K562 (cell line): ENCODE results near the gene DNAJC13. TPM values are rescaled to one million over a fixed set of nuclear protein-coding genes. Genes with fewer than 3 reads are reported as not detected.

Source experiments
- CBX2 ChIP-seq: fragments of 200-600 bp; sonication (generic); IDR thresholded peaks from one replicate; pipeline ENCODE4 v1.6.1; 2012; ENCODE audit warnings: mild to moderate bottlenecking, low read length, inconsistent platforms; ENCODE audit not compliant: insufficient read depth, poor library complexity, severe bottlenecking
- CHD1 ChIP-seq: fragments of 200-600 bp; sonication (generic); IDR thresholded peaks from one replicate; pipeline ENCODE4 v1.6.1; 2012; ENCODE audit warnings: mild to moderate bottlenecking, moderate library complexity, low read length, inconsistent platforms
- CSDE1 ChIP-seq, 2 experiments: fragments of 450-650 bp; IDR thresholded peaks; 2 replicates each; pipeline ENCODE4 v1.6.1; 2016; ENCODE audit warnings: mild to moderate bottlenecking in 1 of 2
- CUX1 ChIP-seq: fragments of 200-800 bp; sonication (Bioruptor generic); IDR thresholded peaks from 2 replicates; pipeline ENCODE4 v1.6.1; 2016; ENCODE audit warnings: missing genetic modification characterization, missing compliant biosample characterization
- E2F5 ChIP-seq: sonication (generic); formaldehyde crosslinking; IDR thresholded peaks from 2 replicates; pipeline ENCODE4 v1.8.0; 2022; ENCODE audit warnings: mild to moderate bottlenecking, missing genetic modification reagents
- FUS ChIP-seq: fragments of 200-400 bp; formaldehyde crosslinking; optimal IDR thresholded peaks from 2 replicates; pipeline ENCODE3; 2017; ENCODE audit warnings: low read depth, low read length
- MAX ChIP-seq: sonication (generic); formaldehyde crosslinking; IDR thresholded peaks from 2 replicates; pipeline ENCODE4 v1.9.0; 2022; ENCODE audit warnings: mild to moderate bottlenecking, missing genetic modification reagents
- NKRF ChIP-seq: fragments of 450-650 bp; IDR thresholded peaks from 2 replicates; pipeline ENCODE4 v1.6.1; 2016; ENCODE audit warnings: borderline replicate concordance
- PCBP2 ChIP-seq: fragments of 200-400 bp; formaldehyde crosslinking; IDR thresholded peaks from 2 replicates; pipeline ENCODE4 v1.6.1; 2018; ENCODE audit warnings: low read length, low read depth, mild to moderate bottlenecking, moderate library complexity; ENCODE audit not compliant: poor library complexity, severe bottlenecking
- POLR2B ChIP-seq: fragments of 450-650 bp; IDR thresholded peaks from 2 replicates; pipeline ENCODE4 v1.6.1; 2018; ENCODE audit warnings: low read depth; ENCODE audit not compliant: partially characterized antibody
- RBM34 ChIP-seq: fragments of 200-400 bp; formaldehyde crosslinking; IDR thresholded peaks from 2 replicates; pipeline ENCODE4 v1.6.1; 2018; ENCODE audit warnings: low read length, borderline replicate concordance; ENCODE audit not compliant: insufficient read depth
- SAP30 ChIP-seq: fragments of 200-600 bp; sonication (generic); IDR thresholded peaks from 2 replicates; pipeline ENCODE4 v1.6.1; 2012; ENCODE audit warnings: borderline replicate concordance, low read depth, mild to moderate bottlenecking, moderate library complexity, low read length, control low read depth, inconsistent platforms; ENCODE audit not compliant: insufficient read depth, poor library complexity, severe bottlenecking
- SNIP1 ChIP-seq: fragments of 450-650 bp; IDR thresholded peaks from 2 replicates; pipeline ENCODE4 v1.7.1; 2017; ENCODE audit warnings: low read depth, mild to moderate bottlenecking
- TFAP4 ChIP-seq: sonication (generic); formaldehyde crosslinking; IDR thresholded peaks from 2 replicates; pipeline ENCODE4 v1.8.0; 2022; ENCODE audit warnings: missing genetic modification reagents, mild to moderate bottlenecking, moderate library complexity, borderline replicate concordance
- USF1 ChIP-seq: sonication (generic); formaldehyde crosslinking; IDR thresholded peaks from 2 replicates; pipeline ENCODE4 v1.9.0; 2022; ENCODE audit warnings: mild to moderate bottlenecking, missing genetic modification reagents
- polyA plus RNA-seq, 8 experiments: library from polyadenylated mRNA; depleted of rRNA in 4 of 8; stranded (reverse) in 5 of 8; unstranded in 3 of 8; fragments of >200 nt; fragmentation: Nextera tagmentation in 2 of 8; fragmentation: Illumina TruSeq in 1 of 8; extraction: Ambion mirVana in 2 of 8; extraction: Trizol in 1 of 8; gene quantifications; 2 replicates each; pipeline versions ENCODE4 v1.2.1 to v1.2.3, GENCODE V29; 2011 to 2014; ENCODE audit warnings: inconsistent platforms in 1 of 8, missing spikeins in 1 of 8
- total RNA-seq, 7 experiments: library from RNA; depleted of rRNA in 6 of 7; stranded (reverse); fragments of >200 nt in 6 of 7; fragmentation: Illumina TruSeq in 2 of 7; extraction: Trizol in 2 of 7; gene quantifications; 2 replicates each; pipeline versions ENCODE4 v1.2.1 to v1.2.3, GENCODE V29; 2011 to 2021; ENCODE audit warnings: low replicate concordance in 1 of 7

DNAJC13 gene
- total and polyA plus RNA-seq, 9 of the 15 experiments (the other 6 are each of a cell fraction or from before 2014, with no cell fraction given), result 2.9 to 17.1 (median 10.2) TPM

- TF ChIP-seq CUX1 (CRISPR knock-in tag) (no peak), MAX (CRISPR knock-in tag) (peak; percentile 45; the same call in 1 of the 2 replicates), RBM34 (no peak), E2F5 (CRISPR knock-in tag) (no peak), NKRF (peak; percentile 84), USF1 (CRISPR knock-in tag) (peak; percentile 94), TFAP4 (CRISPR knock-in tag) (peak; percentile 99), FUS (no peak), CSDE1 (IDR thresholded peaks at IDR 0.05) (no peak), SNIP1 (no peak), SAP30 (no peak), CHD1 (no peak), PCBP2 (no peak), CBX2 (no peak), POLR2B (no peak)
These were observed at the start of gene DNAJC13 (continued) for GRCh38 chr3:132416807-132417694.
